ENCODE measurements around the gene TOMM22. TPM values are rescaled to one million over a fixed set of nuclear protein-coding genes. Genes with fewer than 3 reads are reported as not detected.

The TOMM22 gene
- total RNA-seq, 8 experiments from 2014 or later, result 42.2 to 84.3 (median 59.5) TPM

- no peak overlapping the region for H3K4me3 ChIP-seq
- no peak for ATAC-seq (replicated peaks in 6 of 8)
- H3K4me1 ChIP-seq (replicated peaks in 1 of 2), result peaks cover 0 to 7% of the 10 kb centered on the region in 2 donors
- H3K27ac ChIP-seq, result no peak overlapping the region
- in situ Hi-C loops (cut with MboI; ENCODE audit: low pct_unique_long_range_greater_than_20kb in 2 of 9, low sequenced_read_pairs in 9 of 9, unreplicated experiment in 9 of 9), result no loop called here
- 40 to 100% (median 87%) methylated on average over 1 to 4 of the region's 13 CpGs; no CpG with 5 or more reads in 4 of the 10 experiments for WGBS, 10 experiments
Observed at GRCh38 chr22:38734421-38735100, 52.8 kb downstream of the TOMM22 start.

Other genes starting within 250 kb of the TOMM22 start
- 1 to 10 TPM in 5 of 8 experiments, under 1 TPM in 2, not detected in 1; 0.20 to 6.0 (median 3.3) TPM for gene KCNJ4, start 226.8 kb upstream of the TOMM22 start, total RNA-seq
- gene KDELR3, start 213.9 kb upstream of the TOMM22 start, total RNA-seq, result 10 to 100 TPM in 2 of 8 experiments, 1 to 10 TPM in 6; 2.4 to 34.6 (median 7.3) TPM
- 100 to 1,000 TPM; 209 to 667 (median 286) TPM for gene DDX17, start 175.6 kb upstream of the TOMM22 start, total RNA-seq
- 1 to 10 TPM in 3 of 8 experiments, under 1 TPM in 5; 0.15 to 7.4 (median 0.67) TPM for gene DMC1, start 111.8 kb upstream of the TOMM22 start, total RNA-seq
- gene FAM227A, start 25.6 kb upstream of the TOMM22 start, total RNA-seq, result 1 to 10 TPM in 7 of 8 experiments, under 1 TPM in 1; 0.66 to 7.8 (median 5.8) TPM
- 10 to 100 TPM; 18.7 to 42.4 (median 26.4) TPM for gene CBY1, start 25.3 kb upstream of the TOMM22 start, total RNA-seq
- 10 to 100 TPM; 25.8 to 56.7 (median 28.9) TPM for gene JOSD1, start 19.0 kb downstream of the TOMM22 start, total RNA-seq
- 10 to 100 TPM; 28.8 to 88.7 (median 35.1) TPM for gene GTPBP1, start 24.0 kb downstream of the TOMM22 start, total RNA-seq
- 10 to 100 TPM; 29.8 to 49.9 (median 38.0) TPM for gene SUN2, start 74.0 kb downstream of the TOMM22 start, total RNA-seq
- gene DNAL4, start 112.2 kb downstream of the TOMM22 start, total RNA-seq, result 10 to 100 TPM; 11.7 to 41.8 (median 23.5) TPM
- gene NPTXR, start 162.1 kb downstream of the TOMM22 start, total RNA-seq, result 10 to 100 TPM in 2 of 8 experiments, 1 to 10 TPM in 4, under 1 TPM in 2; 0.71 to 15.7 (median 6.1) TPM
- gene CBX6, start 190.3 kb downstream of the TOMM22 start, total RNA-seq, result 100 to 1,000 TPM in 1 of 8 experiments, 10 to 100 TPM in 7; 17.6 to 141 (median 36.6) TPM